CD4-positive, alpha-beta T cell (primary cell): ENCODE results near the gene SIX2. TPM values are rescaled to one million over a fixed set of nuclear protein-coding genes. Genes with fewer than 3 reads are reported as not detected.

Experiments
- ATAC-seq: fragments of 200-7000 bp; cut with Tn5 transposase; one replicate; pipeline ENCODE4 v1.10.0; 2022; ENCODE audit warnings: mild to moderate bottlenecking; ENCODE audit not compliant: poor library complexity
- CTCF ChIA-PET: fragments of 350-600 bp; sonication (Branson Sonifier 250); formaldehyde crosslinking; loops from one replicate; lab custom pipeline; 2021; ENCODE audit warnings: antibody characterized with exemption, inconsistent platforms; lab: Charles Lee
- POLR2A ChIA-PET: fragments of 350-600 bp; sonication (Branson Sonifier 250); formaldehyde crosslinking; loops from one replicate; lab custom pipeline; 2021; ENCODE audit warnings: antibody characterized with exemption, inconsistent platforms; lab: Charles Lee
- DNase-seq, 14 experiments: peaks; one replicate each; pipeline ENCODE4 v3.0.0-alpha.2; 2013 to 2020; ENCODE audit warnings: mixed read lengths in 2 of 14
- H3K27ac ChIP-seq, 2 donors: one replicate each; pipeline versions ENCODE4 v1.5.1 to v1.7.0; 2013; ENCODE audit warnings: low read length in 2 of 2, low read depth in 1 of 2, mild to moderate bottlenecking in 1 of 2
- H3K27me3 ChIP-seq, 2 experiments: 1 replicate in 1 of 2; 2 replicates in 1 of 2; pipeline versions ENCODE4 v1.6.1 to v1.7.0; 2013; ENCODE audit warnings: low read length in 2 of 2, control low read depth in 1 of 2, mild to moderate bottlenecking in 1 of 2, moderate library complexity in 1 of 2; ENCODE audit not compliant: insufficient read depth in 2 of 2, control insufficient read depth in 1 of 2
- H3K36me3 ChIP-seq: one replicate; pipeline ENCODE4 v1.6.1; 2013; ENCODE audit warnings: low read length, control low read depth; ENCODE audit not compliant: insufficient read depth
- H3K4me1 ChIP-seq: one replicate; pipeline ENCODE4 v1.6.1; 2013; ENCODE audit warnings: low read length, control low read depth; ENCODE audit not compliant: insufficient read depth
- H3K4me3 ChIP-seq: one replicate; pipeline ENCODE4 v1.5.1; 2013; ENCODE audit warnings: mild to moderate bottlenecking, low read length, moderate library complexity
- H3K9me3 ChIP-seq, 2 experiments: 1 replicate in 1 of 2; 2 replicates in 1 of 2; pipeline versions ENCODE4 v1.6.1 to v1.7.0; 2013; ENCODE audit warnings: low read length in 2 of 2, mild to moderate bottlenecking in 2 of 2, control low read depth in 1 of 2, moderate library complexity in 1 of 2; ENCODE audit not compliant: control insufficient read depth in 1 of 2, insufficient read depth in 1 of 2
- H3K27ac Mint-ChIP-seq: one replicate; pipeline ENCODE4 v1.8.0; 2020; ENCODE audit warnings: mixed read lengths
- H3K27me3 Mint-ChIP-seq: one replicate; pipeline ENCODE4 v1.8.0; 2021; ENCODE audit warnings: mixed read lengths
- H3K36me3 Mint-ChIP-seq: one replicate; pipeline ENCODE4 v1.8.0; 2021; ENCODE audit warnings: low read depth, mixed read lengths
- H3K4me1 Mint-ChIP-seq: one replicate; pipeline ENCODE4 v1.8.0; 2021; ENCODE audit warnings: low read depth, mixed read lengths
- H3K4me3 Mint-ChIP-seq: one replicate; pipeline ENCODE4 v1.8.0; 2020; ENCODE audit warnings: mild to moderate bottlenecking, mixed read lengths
- H3K9me3 Mint-ChIP-seq: one replicate; pipeline ENCODE4 v1.8.0; 2020; ENCODE audit warnings: mixed read lengths
- intact Hi-C, 2 experiments: fragments of 100-400 bp; cut with DNase I in 1 of 2; cut with micrococcal nuclease in 1 of 2; formaldehyde crosslinking; loops; one replicate each; pipeline versions ENCODE4 v1.15.1 to v1.9.0; 2023 to 2025; cut with DNase I, micrococcal nuclease
- total RNA-seq, 174 experiments: library from RNA in 2 of 174; stranded (reverse) in 2 of 174; gene quantifications; one replicate each; pipeline ENCODE4 v1.2.3 and lab custom pipeline; 2021 to 2026
- TF ChIP-seq, protein P1 (sequence below): fragments of 200-600 bp; IDR thresholded peaks from one replicate; pipeline ENCODE4 v1.8.0; 2022; ENCODE audit warnings: antibody characterized with exemption, mild to moderate bottlenecking

Gene SIX2
- total RNA-seq, 2 experiments from 2014 or later: not detected

- intact Hi-C loops: no loop called here
- Histone ChIP-seq H3K4me3 (no peak overlapping the region), H3K4me1 (peaks cover 41% of the 10 kb centered on the region), H3K9me3 (peaks cover 0 to 41% of the 10 kb centered on the region in 2 experiments), H3K27me3 (peaks cover 87 to 96% of the 10 kb centered on the region in 2 experiments), H3K36me3 (no peaks in the 10 kb centered on the region), H3K27ac (no peak overlapping the region)
- DNase-seq: no peak
- Mint-ChIP-seq H3K4me3 (no peak overlapping the region), H3K27ac (no peak overlapping the region), H3K9me3 (no peaks in the 10 kb centered on the region), H3K36me3 (no peaks in the 10 kb centered on the region), H3K27me3 (peaks cover 84% of the 10 kb centered on the region), H3K4me1 (peaks cover 33% of the 10 kb centered on the region)
- ChIA-PET CTCF (no interaction called here), POLR2A (no interaction called here)
- TF ChIP-seq, protein P1, sequence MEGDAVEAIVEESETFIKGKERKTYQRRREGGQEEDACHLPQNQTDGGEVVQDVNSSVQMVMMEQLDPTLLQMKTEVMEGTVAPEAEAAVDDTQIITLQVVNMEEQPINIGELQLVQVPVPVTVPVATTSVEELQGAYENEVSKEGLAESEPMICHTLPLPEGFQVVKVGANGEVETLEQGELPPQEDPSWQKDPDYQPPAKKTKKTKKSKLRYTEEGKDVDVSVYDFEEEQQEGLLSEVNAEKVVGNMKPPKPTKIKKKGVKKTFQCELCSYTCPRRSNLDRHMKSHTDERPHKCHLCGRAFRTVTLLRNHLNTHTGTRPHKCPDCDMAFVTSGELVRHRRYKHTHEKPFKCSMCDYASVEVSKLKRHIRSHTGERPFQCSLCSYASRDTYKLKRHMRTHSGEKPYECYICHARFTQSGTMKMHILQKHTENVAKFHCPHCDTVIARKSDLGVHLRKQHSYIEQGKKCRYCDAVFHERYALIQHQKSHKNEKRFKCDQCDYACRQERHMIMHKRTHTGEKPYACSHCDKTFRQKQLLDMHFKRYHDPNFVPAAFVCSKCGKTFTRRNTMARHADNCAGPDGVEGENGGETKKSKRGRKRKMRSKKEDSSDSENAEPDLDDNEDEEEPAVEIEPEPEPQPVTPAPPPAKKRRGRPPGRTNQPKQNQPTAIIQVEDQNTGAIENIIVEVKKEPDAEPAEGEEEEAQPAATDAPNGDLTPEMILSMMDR: no peak
- ATAC-seq: no peak
Observed at GRCh38 chr2:45003579-45004551, 5.4 kb downstream of the SIX2 start.

DNA sequence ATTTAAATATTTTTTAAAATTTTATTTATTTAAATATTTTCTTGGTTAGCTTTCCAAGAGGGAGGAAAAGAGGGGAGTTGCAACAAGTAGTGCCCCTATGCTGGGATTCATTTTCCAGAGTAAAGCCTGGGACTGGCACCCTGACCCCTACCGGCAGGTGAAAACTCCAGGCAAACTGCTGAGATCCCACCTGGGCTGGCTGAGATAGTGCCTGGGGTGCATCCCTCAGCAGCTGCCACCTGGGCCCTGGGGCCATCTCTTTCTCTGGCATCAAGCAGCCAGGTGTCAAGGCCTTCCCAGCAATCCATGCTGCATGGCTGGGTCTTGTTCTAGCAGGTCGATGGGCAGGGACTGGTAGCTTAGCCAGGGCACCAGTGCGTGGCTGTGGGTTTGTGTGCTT lies 6.6 kb downstream of the SIX2 start:
- H3K36me3 Mint-ChIP-seq: no peaks in the 10 kb centered on the region
- CTCF ChIA-PET: no interaction called here
- peaks cover 29% of the 10 kb centered on the region for H3K4me1 Mint-ChIP-seq
- ATAC-seq (no peak), DNase-seq (no peak)
- H3K27me3 Mint-ChIP-seq: peaks cover 84% of the 10 kb centered on the region
- H3K27ac ChIP-seq: no peak overlapping the region
- no peak overlapping the region for H3K4me3 ChIP-seq
- peaks cover 0 to 33% of the 10 kb centered on the region in 2 experiments for H3K9me3 ChIP-seq
- H3K4me3 Mint-ChIP-seq: no peak overlapping the region
- H3K4me1 ChIP-seq: peaks cover 31% of the 10 kb centered on the region
- H3K27ac Mint-ChIP-seq: no peak overlapping the region
- H3K27me3 ChIP-seq: peaks cover 92 to 94% of the 10 kb centered on the region in 2 experiments
- TF ChIP-seq, protein P1: no peak
- H3K36me3 ChIP-seq: no peaks in the 10 kb centered on the region
- intact Hi-C loops: no loop called here
- POLR2A ChIA-PET: no interaction called here
- H3K9me3 Mint-ChIP-seq: no peaks in the 10 kb centered on the region

DNA sequence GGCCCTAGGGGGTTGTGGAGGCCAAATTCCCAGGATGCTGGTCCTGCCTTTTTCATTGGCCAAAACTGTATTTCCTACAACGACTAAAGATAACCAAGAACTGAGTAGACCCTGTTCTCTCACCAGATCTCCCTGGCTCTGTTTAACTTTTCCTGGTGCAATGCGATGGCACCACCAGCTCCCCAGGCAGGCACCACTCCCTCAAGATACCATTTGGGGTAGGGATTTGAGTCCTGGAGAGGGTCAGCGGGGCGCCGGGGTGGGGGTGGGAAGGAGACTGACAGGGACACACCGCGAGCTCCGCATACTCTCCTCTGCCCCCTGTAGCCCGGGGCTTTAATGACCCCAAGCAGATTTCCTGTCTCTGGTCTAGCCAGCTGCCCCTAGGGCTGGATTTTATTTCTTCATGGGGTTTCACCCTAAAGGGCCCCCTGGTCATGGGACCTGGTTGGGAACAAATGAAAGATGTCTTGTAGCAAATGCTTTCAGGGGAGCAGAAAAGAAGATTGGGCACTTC lies 7.3 kb downstream of the SIX2 start:
- ChIA-PET POLR2A (no interaction called here), CTCF (no interaction called here)
- H3K27me3 ChIP-seq: peaks cover 91 to 93% of the 10 kb centered on the region in 2 experiments
- Mint-ChIP-seq H3K27me3 (peaks cover 84% of the 10 kb centered on the region), H3K36me3 (no peaks in the 10 kb centered on the region), H3K9me3 (no peaks in the 10 kb centered on the region), H3K27ac (no peak overlapping the region), H3K4me3 (peak overlapping the region; percentile 51), H3K4me1 (peaks cover 29% of the 10 kb centered on the region)
- no peak overlapping the region for H3K4me3 ChIP-seq
- DNase-seq (no peak), ATAC-seq (no peak)
- no peaks in the 10 kb centered on the region for H3K36me3 ChIP-seq
- no peak overlapping the region for H3K27ac ChIP-seq
- H3K4me1 ChIP-seq: peaks cover 31% of the 10 kb centered on the region
- peaks cover 0 to 33% of the 10 kb centered on the region in 2 experiments for H3K9me3 ChIP-seq
- intact Hi-C loops: no loop called here
- TF ChIP-seq, protein P1: no peak
